Osteoblast (primary cell): ENCODE results near the gene KRT4. TPM values are rescaled to one million over a fixed set of nuclear protein-coding genes. Genes with fewer than 3 reads are reported as not detected.

Source experiments
- DNase-seq: peaks from one replicate; pipeline ENCODE4 v3.0.0; 2011; ENCODE audit warnings: low spot score, mixed read lengths; ENCODE audit not compliant: insufficient read length; ENCODE audit errors: missing footprints
- H2AFZ ChIP-seq: 2 replicates; pipeline ENCODE4 v1.6.0; 2011; ENCODE audit warnings: mild to moderate bottlenecking, low read length
- H3K27ac ChIP-seq: 2 replicates; pipeline ENCODE4 v1.5.1; 2011; ENCODE audit warnings: mild to moderate bottlenecking, low read depth, low read length, moderate library complexity
- H3K27me3 ChIP-seq: 2 replicates; pipeline ENCODE4 v1.6.0; 2012; ENCODE audit warnings: mild to moderate bottlenecking, control low read depth, inconsistent platforms, low read length, moderate library complexity; ENCODE audit not compliant: insufficient read depth
- H3K36me3 ChIP-seq: 2 replicates; pipeline ENCODE4 v1.5.1; 2011; ENCODE audit warnings: mild to moderate bottlenecking, low read length, control low read depth, moderate library complexity; ENCODE audit not compliant: insufficient read depth
- H3K4me1 ChIP-seq: 2 replicates; pipeline ENCODE4 v1.5.1; 2011; ENCODE audit warnings: mild to moderate bottlenecking, low read length, control low read depth, moderate library complexity; ENCODE audit not compliant: insufficient read depth
- H3K4me2 ChIP-seq: 2 replicates; pipeline ENCODE4 v1.6.0; 2011; ENCODE audit warnings: mild to moderate bottlenecking, low read length; ENCODE audit not compliant: insufficient read depth
- H3K4me3 ChIP-seq: fragments of 200-600 bp; sonication (generic); 3 replicates; pipeline ENCODE4 v1.5.1; 2012; ENCODE audit warnings: mild to moderate bottlenecking, low read length, inconsistent platforms; ENCODE audit not compliant: insufficient read depth
- H3K79me2 ChIP-seq: 2 replicates; pipeline ENCODE4 v1.6.0; 2012; ENCODE audit warnings: mild to moderate bottlenecking, low read length, control low read depth, inconsistent platforms; ENCODE audit not compliant: insufficient read depth
- H3K9me3 ChIP-seq: 2 replicates; pipeline ENCODE4 v1.5.1; 2011; ENCODE audit warnings: low read depth, low read length, control low read depth
- H4K20me1 ChIP-seq: 2 replicates; pipeline ENCODE4 v1.6.0; 2012; ENCODE audit warnings: mild to moderate bottlenecking, low read length, control low read depth; ENCODE audit not compliant: insufficient read depth
- total RNA-seq: library from RNA; depleted of rRNA; stranded (reverse); fragments of >200 nt; gene quantifications from 2 replicates; pipeline ENCODE4 v1.2.3, GENCODE V29; 2012
- TF ChIP-seq, protein P1 (sequence below): IDR thresholded peaks from 2 replicates; pipeline ENCODE4 v1.5.1; 2011; ENCODE audit warnings: mild to moderate bottlenecking, low read depth, low read length, moderate library complexity; ENCODE audit errors: extremely low read depth

KRT4 gene
- total RNA-seq, 1 donor, result not detected

DNA sequence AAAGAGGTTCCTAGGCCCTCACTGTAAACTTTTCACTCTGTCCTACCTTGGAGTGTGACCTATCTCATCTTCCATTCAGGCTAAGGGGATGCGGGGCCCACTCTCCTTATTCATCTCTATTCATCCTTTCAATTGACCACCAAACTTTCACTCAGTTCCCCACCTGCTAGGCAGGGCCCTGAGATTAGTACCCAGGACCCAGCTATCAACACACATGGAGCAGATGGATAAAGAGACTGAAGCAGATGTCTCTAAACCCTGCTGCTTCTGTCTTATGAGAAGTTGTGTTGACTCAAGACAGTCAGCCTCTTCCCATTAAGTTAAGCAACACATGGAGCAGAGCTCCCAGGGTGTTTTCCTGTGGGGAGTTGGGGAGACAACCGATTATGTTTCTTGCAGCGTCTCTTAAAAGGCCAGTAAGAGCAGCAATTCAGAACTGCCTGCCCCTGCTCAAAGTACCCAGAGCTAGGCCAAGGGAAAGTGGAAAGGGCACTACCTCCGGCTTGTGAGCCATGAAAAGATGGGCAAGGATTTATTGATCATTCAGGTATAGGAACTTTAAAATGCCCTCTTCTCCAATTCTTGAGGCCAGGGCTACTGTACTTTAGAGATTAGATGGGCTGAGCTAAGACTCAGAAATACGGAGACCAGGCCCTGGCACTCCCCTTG lies 47.4 kb downstream of the KRT4 start:
- Histone ChIP-seq H2AFZ (no peak overlapping the region), H3K4me1 (no peaks in the 10 kb centered on the region), H3K9me3 (no peaks in the 10 kb centered on the region), H3K79me2 (no peaks in the 10 kb centered on the region), H3K4me2 (no peak overlapping the region), H3K27me3 (peaks cover 20% of the 10 kb centered on the region), H3K36me3 (no peaks in the 10 kb centered on the region), H3K27ac (no peak overlapping the region), H4K20me1 (no peaks in the 10 kb centered on the region), H3K4me3 (no peak overlapping the region)
- DNase-seq, result no peak
- TF ChIP-seq, protein P1, sequence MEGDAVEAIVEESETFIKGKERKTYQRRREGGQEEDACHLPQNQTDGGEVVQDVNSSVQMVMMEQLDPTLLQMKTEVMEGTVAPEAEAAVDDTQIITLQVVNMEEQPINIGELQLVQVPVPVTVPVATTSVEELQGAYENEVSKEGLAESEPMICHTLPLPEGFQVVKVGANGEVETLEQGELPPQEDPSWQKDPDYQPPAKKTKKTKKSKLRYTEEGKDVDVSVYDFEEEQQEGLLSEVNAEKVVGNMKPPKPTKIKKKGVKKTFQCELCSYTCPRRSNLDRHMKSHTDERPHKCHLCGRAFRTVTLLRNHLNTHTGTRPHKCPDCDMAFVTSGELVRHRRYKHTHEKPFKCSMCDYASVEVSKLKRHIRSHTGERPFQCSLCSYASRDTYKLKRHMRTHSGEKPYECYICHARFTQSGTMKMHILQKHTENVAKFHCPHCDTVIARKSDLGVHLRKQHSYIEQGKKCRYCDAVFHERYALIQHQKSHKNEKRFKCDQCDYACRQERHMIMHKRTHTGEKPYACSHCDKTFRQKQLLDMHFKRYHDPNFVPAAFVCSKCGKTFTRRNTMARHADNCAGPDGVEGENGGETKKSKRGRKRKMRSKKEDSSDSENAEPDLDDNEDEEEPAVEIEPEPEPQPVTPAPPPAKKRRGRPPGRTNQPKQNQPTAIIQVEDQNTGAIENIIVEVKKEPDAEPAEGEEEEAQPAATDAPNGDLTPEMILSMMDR, result no peak

DNA sequence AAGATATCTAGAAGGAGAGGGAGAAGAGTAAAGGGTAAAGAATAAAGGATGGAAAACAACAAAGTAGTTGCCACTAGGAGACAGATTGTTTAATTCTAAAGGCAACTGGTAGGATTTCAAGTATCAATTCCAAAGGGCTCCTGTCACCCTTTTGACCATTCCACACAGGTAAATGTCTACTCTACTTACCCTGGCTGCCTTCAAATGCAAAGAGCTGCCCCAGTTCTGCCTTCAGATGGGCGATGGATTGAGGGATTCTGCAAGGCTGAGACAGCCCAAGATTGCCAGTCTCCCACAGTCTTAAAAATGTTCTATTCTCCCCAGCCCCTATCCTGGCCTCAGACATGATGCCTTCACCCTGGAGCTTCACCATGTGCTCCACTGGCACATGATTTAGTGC lies 48.2 kb downstream of the KRT4 start:
- H3K9me3 ChIP-seq, result no peaks in the 10 kb centered on the region
- no peak overlapping the region for H3K27ac ChIP-seq
- DNase-seq, result no peak
- H3K4me1 ChIP-seq, result no peaks in the 10 kb centered on the region
- H3K27me3 ChIP-seq, result peaks cover 19% of the 10 kb centered on the region
- no peaks in the 10 kb centered on the region for H3K36me3 ChIP-seq
- TF ChIP-seq, protein P1, result no peak
- no peaks in the 10 kb centered on the region for H3K79me2 ChIP-seq
- no peaks in the 10 kb centered on the region for H4K20me1 ChIP-seq
- no peak overlapping the region for H3K4me2 ChIP-seq
- no peak overlapping the region for H3K4me3 ChIP-seq
- H2AFZ ChIP-seq, result no peak overlapping the region

DNA sequence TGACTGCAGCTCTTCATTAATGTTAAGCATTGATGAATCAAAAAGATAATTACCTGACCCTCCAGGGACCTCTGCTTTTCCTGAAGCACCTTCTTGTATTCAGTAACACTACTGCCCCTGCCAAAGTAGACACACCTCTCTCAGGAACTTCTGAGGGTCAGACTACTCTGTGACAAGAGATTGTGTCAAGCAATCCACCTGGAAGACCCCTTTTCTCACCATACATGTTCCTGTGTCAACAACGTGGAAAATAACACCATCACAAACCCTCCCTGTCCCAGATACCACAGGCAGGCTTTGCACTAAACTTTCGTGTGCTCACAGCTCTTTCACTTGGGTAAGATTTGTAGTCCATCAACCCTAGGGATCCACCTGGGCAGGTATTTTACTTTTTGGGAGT lies 49.9 kb downstream of the KRT4 start:
- Histone ChIP-seq H2AFZ (no peak overlapping the region), H3K27ac (no peak overlapping the region), H3K27me3 (peaks cover 19% of the 10 kb centered on the region), H3K36me3 (no peaks in the 10 kb centered on the region), H3K9me3 (no peaks in the 10 kb centered on the region), H4K20me1 (no peaks in the 10 kb centered on the region), H3K79me2 (no peaks in the 10 kb centered on the region), H3K4me3 (no peak overlapping the region), H3K4me1 (no peaks in the 10 kb centered on the region), H3K4me2 (no peak overlapping the region)
- TF ChIP-seq, protein P1, result no peak
- no peak for DNase-seq

DNA sequence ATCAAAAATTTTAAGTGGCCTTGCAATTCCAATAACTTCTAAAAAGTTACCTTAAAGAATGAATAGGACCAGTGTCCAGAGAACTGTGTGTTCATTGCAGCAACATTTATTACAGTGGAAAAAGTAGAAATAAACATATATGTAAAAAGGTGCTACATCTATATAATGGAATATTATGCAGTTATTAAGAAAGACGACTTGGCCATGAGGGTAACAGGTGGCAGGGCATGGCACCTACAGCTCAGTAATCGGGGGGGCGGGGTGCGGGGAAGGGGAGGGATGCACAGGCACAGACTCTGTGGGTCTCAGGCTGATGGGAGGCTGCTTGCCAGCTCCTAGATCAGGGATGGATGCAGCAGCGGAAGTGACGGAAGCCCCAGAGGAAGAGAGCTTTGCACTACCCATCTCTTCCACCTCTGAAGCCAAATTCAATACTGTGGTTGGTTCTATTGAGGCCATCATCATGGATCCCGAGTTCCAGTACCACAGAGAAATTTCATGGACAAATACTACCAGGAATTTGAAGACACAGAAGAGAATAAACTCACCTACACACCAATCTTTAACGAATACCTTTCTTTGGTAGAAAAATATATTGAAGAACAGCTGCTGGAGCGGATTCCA lies 50.8 kb downstream of the KRT4 start:
- H3K79me2 ChIP-seq, result no peaks in the 10 kb centered on the region

More for the DNA sequence above, 50.8 kb downstream of the KRT4 start:
- no peak overlapping the region for H2AFZ ChIP-seq
- no peaks in the 10 kb centered on the region for H4K20me1 ChIP-seq
- peaks cover 16% of the 10 kb centered on the region for H3K27me3 ChIP-seq
- no peak overlapping the region for H3K27ac ChIP-seq
- no peak overlapping the region for H3K4me2 ChIP-seq
- H3K4me1 ChIP-seq, result no peaks in the 10 kb centered on the region
- no peak overlapping the region for H3K4me3 ChIP-seq
- DNase-seq, result no peak
- no peaks in the 10 kb centered on the region for H3K36me3 ChIP-seq
- TF ChIP-seq, protein P1, result no peak
- no peaks in the 10 kb centered on the region for H3K9me3 ChIP-seq
